ENCODE measurements around the gene MACROD1.

DNA sequence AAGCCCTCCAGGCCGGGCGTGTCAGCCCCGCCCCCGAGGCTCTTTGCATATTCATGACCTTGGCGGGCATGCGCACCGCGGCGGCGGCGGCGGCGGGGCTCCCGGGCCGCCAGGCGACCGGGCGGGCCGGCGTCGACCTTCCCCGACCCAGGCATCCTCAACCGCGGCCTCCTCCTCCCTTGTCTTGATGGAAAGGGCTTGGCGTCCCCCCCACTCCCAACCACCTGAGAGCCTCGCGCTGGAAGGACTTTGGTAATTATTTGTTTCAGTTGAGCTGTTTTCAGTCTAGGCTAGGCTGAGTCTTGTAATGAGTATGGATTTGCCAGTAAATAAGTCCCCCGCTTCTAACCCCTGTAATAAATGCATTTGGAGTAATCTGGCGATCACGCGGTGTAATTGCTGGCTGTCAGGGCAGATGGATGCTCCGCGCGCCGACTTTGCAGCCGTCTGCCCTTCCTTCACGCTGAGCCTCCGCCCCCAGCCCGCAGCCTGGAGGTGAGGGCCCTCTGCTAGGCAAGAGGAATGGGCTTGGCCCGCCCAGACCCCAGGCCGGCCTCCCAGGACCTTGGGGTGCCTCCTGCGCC, 105.0 kb downstream of the MACROD1 start:
- TF ChIP-seq EZH2 (IDR thresholded peaks at IDR 0.05), result no peak
- peak; percentile 20; the same call in 1 of the 2 replicates for TF ChIP-seq POLR2AphosphoS5 (IDR thresholded peaks at IDR 0.05; ENCODE audit: borderline replicate concordance, low read depth, low read length)

Measured in SK-N-MC (cell line).